NCI-H524 (cell line): ENCODE measurements around the gene IL21R.
A peak's percentile ranks its signal among the peaks of the same experiment; 100 is the strongest.

Experiments
- DNase-seq, 2 experiments: peaks; one replicate each; lab custom pipeline; 2025; lab: John Stamatoyannopoulos, UW

IL21R gene

DNA sequence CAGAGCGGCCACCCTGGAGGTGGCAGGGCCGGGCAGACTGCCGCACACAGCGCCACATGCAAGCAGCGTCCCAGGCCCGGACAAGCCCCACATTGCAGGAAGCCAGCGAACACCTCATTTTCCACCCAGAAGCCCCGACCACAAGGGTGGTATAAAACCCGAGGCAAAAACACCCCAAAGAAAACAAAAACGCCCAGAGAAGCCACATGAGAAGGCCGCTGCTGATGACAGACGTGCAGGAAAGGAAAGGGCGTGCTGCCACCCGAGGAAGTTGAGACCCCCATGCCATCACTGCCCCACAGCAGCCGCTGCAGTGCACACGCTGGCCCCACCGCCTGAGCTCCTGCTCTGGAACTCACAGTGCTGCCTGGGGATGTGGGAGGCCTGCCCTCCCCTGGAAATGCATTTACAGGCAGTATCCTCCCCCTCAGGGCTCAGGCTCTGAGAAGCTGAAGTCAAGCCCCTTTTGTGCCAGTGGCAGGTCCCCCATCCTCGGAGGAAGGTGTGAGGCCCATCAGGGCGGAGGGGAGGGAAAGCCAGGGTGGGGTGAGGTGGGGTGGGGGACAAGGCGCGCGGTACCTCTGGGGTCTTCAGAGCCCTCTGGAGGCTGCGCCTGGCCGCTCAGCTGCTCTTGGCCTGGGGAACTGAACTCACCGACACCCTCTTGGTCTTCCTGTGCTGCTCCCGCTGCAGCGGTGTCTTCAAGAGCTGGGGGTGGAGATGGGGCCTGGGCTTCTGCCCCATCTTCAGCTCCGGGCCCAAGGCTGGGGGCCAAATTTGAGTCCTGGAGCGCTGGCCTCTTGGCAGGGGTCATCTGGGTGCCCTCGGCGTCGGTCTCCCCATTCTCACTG is 62.0 kb downstream of the IL21R start:
- no peak for DNase-seq

DNA sequence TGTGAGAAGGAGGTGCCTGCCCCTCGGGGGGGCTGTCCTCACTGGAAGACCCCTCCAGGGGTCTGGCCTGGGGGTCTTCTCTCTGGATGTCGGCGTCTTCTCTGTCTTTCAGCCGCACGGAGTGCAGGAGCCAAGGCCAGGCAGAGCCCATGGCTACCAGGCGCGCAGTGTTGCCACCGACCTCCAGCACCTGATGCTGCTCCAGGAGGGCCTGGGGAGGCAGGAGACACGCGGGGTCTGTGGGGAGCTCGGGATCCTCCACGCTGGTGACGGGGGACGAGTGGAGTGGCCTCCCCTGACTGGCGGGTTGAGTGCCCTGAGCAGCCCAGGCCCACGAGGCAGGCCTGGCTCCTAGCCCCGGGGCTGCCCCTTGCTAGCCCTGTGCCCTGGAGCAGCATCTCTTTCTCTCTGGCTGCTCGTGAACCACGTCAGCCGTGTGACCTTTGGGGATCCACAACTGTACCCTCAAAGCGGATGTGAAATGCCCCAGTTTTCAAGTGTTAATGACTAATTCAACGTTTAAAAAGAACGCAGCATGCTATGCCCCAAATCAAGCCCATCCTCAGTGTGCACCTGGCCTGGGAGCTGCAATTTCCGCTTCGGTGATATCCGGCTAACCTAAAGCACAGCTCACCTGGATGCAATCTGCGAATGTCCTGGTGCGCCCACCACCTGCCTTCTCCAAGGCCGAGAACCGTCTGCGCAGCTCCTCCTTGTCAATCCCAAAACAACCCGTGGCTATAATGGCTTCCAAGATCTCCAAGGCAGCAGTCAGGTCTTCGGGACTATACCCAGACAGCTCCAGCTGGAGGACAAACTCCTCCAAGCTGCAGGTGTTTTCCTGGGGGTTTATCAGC is 62.9 kb downstream of the IL21R start:
- no peak for DNase-seq

DNA sequence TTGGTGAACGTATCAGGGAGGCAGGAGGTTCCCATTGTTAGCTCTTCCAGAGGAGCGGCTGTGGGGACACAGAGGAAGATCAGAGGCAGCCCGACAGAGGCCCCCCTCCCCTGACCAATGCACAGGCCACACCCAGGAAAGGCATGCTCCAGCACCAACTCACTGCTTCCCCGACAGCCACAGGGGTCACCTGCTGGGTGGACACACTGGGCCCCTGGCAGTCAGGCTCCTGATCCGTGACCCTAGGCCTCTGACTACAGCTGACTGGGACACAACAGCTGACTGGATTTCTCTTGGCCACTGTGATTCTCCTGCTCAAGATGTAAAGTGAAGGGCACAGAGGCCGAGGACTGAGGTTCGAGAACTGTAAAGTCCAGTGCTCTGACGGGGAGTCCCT is 63.5 kb downstream of the IL21R start:
- no peak for DNase-seq

DNA sequence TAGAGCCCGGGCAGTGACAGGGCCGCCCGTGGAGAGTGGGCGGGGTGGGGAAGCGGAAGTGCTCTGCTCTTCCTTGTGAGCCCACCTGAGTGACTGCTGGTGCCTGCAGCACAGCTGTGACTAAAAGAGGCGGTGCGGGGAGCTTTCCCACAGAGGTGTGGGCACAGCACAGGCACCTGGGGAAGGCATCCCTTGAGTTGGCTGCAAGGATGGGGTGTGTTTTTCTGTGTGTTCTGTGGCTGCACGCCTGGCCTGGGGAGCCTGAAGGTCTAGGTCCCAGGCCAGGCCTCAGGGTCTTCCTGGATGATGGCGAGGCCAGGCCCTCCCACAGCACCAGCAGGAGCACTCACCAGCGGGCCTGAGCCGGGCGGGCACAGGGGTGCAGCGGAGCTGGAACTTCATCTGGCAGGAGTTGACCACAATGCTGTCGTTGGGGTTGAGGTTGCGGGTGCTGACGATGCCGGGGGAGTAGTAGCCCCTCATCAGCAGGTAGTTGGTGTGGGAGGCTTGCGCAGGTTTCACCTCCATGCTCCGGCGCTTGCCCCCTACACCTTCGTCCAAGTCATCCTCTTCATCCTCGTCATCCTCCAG is 67.1 kb downstream of the IL21R start:
- DNase-seq, result no peak

DNA sequence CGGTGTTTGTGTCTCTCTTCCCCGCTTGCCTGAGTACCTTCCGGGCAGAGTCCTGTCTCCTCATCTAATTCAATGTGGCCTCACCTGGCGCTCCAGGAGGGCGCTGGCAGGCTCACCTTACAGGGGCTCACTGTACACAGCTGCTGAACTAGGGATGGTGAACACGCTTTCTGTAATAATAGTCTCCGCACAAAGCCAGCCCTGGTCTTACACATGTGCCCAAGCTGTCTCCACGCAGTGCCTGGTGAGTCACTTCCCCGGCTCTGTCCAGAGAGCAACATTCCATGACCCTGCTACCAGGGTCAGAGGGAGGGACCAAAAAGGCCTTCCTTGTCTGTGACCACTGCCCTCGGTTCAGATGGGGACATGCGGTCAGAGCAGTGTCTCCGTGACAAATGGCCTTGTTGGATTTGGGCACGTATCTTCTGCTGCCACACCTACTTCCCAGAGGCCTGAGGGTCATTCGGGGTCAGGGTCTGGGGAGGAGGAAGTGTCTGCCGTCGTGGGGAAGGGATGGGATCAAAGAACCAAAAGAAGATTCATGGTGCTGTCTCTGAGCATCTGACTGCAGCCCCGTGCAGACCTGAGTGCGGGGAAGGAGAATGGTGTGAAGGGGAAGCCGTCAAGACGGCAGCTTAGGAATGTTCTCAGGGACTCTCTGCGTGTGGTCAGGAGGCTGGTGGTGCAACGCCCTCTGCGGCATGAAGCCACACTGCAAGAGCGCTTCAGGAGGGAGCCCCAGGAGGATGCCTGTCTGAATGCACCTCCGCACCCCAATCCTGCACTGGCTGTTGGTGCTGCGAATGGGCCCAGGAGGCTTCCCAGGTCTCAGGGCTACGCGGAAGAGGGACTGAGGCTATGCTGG is 68.8 kb downstream of the IL21R start:
- no peak for DNase-seq

DNA sequence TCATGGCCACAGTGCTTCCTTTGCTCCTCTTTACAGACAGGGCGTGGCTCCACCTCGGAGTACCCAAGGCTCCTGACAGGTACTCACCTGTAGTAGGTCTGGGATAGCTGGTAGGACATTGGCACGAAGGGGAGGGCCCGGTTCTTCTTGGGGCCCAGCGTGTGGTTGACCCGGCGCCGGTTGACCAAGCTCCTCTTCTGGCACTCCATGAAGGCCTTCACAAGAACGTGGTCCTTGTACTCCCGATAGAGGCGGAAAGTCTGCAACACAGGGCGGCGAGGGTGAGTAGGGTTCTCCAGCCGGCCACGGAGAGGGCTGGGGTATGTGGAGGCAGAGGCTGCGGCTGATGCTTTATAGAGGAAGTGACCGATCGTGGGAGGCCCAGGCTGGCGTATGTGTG is 69.7 kb downstream of the IL21R start:
- DNase-seq, result no peak

DNA sequence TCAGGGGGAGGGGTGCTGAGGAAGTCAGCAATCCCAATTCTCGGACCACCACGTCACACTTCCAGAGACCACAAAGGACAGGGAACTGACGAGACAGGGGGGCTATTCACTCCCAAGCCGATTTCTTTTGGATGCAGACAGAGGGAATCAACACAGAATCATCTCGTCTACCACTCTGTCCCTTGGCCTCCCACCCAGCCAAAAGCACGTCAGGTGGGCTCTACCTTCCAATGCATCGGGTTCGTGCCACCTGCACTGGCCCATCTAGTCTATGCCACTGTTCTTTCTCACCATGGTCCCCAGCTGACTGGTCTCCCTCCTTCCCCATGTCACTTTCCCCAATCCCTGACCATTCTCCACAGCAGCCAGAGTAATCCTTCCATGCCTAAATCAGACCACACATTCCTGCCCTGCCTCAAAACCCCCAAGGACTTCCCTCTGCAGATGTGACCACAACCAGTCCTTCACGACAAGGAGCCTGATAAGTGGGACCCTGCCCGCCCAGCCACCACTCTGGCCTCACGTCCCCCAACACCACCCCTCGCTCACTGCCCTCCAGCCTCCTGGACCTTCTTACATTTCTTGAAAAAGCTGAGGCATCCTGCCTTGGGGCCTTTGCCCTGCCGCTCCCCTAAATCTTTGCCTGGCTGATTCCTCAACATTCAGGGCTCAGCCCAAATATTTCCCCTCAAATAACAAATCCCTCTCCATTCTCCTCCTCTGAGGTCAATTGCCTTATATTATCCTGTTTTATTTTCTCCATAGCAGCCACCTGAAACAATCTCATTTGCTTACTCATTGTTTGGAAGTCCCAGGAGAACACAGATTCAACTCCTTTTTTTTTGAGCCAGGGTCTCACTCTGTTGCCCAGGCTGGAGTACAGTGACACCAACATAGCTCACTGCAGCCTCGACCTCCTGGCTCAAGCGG is 70.4 kb downstream of the IL21R start:
- no peak for DNase-seq

DNA sequence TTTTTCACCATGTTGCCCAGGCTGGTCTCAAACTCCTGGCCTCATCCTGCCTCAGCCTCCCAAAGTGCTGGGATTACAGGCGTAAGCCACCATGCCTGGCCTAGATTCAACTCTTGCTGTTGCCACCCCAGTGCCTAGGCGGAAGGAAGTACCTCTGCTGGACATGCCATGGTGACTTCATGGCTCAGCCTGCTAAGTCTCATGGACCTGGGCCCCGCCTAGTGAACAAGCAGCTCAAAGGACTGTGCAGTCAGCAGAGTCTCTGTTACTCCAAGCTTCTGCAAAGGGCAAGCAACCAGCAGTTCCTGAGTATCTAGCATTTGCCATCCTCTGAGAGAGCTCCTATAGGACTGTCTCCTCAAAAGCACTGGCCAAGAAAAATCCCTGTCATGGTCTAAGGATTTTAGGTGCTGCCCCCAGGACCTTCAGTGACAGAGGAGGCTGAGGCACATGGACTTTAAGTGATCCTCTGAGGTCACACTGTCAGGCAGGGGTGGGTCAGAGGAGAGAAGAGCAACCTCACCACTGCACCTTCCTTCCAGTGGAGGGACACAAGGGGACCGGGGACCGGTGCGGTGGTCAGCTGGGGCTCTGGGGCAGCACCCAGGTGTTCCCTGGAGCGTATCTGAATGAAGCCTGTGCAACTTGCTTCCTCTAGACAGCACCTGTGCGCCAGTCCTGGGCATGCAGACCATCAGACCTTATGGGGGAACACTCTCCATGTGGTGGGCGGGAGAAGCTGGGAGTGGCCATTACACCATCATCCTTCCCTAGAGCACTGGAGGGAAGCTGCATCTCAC is 71.3 kb downstream of the IL21R start:
- DNase-seq, result no peak

DNA sequence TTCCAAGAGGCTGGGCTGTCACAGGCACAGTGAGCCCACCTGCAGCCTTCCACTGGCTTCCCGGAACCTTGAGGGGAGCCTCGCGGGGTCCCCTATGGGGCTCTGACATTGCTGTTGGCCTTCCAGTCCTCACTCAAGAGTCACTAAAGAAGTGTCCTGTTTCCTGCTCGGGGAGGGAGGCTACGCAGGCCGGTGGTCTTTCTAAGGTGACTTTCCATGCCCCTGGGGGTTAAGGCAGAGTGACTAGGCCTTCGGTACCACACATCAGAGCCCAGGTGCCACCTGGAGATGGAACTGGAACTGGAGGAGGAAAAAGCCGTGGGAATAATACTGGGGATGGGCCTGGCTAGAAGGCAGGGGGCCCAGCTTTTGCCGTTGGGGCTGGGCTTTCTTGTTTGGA is 72.1 kb downstream of the IL21R start:
- no peak for DNase-seq

DNA sequence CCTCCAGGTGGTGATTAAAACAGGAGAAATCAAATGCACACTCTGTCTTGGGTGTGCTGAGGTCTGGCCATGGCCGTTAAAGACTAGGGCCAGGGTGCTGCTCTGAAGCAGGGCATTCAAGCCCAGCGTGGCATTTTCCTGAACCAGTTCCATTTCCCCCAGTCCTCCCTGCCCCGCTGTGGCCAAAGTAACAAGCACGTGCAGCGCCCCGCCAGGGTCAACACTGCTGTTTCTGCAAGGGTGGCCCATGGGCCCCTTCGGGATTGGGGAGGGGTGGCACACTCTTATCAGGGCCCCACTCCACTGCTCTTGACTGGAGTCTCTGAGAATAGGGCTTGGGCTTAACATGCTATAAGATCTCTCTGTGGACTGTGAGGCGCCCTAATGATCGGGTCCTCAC is 72.9 kb downstream of the IL21R start:
- no peak for DNase-seq

DNA sequence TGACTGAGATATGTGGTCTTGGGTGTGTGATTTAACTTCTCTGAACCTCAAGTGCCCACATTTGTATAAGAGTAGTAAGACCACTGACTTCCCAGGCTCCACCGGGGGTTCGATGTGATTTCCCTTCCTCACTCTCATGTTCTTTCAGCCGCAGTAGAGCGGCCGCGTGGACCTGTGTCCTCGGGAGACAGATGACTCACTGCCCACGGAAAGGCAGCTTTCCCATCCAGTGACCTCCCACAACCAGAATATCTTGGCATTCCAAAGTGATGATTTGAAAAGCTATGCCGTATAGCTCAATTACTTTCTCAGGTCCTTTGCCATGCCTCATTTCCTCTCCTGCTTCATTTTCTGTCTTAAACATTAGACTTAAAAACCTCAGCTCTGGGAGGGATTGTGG is 73.6 kb downstream of the IL21R start:
- no peak for DNase-seq

DNA sequence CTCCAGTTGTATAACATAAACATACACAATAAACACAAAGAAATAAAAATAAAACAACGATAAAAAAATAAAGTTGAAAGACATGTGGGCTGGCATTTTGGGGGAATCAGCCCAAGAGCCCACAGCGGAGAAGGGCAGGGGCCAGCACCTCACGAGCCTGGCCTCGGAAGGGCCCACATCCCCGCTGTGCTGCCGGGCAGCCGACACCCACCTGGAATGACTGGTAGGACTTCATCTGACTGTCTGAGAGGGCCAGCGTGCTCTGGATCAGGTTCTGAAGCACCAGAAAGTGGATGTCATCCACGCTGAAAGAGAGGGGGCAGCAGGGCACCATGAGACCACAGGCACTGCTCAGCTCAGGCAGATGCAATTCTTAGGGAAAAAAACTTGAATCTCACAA is 74.3 kb downstream of the IL21R start:
- DNase-seq, result peak in 1 of 2 experiments; percentile 27

DNA sequence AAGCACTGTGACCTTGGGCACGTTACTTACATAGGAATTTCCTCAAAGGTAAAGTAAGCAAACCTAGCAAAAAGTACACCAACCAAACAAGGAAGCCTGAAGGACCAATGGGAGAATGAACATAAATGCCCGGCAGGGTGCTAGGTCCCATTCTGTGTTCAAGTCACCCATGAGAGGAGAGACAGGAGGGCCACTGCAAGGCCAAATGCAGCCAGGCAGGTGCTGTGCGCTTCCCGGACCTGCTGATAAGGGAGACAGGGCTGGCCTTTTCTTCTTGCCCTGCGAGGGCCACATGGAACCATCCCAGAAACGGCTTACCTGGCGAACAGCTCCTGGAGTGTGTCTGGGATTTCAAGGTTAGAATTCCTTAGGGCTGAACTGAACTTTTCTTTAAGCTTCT is 78.8 kb downstream of the IL21R start:
- no peak for DNase-seq

DNA sequence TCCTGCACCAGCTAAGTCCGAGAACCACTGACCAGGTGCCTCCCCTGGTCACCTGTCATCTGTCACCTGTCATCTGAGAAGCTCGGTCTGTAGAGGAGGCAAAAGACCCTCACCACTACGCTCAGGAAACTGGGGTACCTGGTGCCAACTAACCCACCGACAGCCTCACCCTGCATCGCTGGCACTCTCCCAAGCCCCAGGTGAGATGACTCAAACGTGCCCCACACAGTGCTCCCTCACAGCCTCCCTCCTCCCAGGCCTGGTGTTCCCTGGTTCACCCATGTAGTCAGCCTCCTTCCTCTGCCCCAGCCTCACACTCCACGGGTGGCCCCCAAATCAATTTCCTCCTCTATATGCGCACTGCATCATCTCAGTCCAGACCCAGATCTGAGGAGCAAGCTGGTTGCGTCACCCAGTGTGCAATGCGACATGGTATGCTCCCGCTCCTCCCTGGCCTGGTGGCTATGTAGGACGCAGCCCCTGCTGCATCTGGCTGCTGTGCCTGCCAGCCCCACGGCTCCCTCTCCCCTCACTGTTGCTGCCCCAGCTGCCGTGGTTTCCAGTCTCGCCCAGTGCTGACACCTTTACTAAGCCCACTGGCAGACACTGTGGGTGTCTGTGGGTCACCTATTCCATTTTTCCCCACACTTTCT is 79.4 kb downstream of the IL21R start:
- no peak for DNase-seq

DNA sequence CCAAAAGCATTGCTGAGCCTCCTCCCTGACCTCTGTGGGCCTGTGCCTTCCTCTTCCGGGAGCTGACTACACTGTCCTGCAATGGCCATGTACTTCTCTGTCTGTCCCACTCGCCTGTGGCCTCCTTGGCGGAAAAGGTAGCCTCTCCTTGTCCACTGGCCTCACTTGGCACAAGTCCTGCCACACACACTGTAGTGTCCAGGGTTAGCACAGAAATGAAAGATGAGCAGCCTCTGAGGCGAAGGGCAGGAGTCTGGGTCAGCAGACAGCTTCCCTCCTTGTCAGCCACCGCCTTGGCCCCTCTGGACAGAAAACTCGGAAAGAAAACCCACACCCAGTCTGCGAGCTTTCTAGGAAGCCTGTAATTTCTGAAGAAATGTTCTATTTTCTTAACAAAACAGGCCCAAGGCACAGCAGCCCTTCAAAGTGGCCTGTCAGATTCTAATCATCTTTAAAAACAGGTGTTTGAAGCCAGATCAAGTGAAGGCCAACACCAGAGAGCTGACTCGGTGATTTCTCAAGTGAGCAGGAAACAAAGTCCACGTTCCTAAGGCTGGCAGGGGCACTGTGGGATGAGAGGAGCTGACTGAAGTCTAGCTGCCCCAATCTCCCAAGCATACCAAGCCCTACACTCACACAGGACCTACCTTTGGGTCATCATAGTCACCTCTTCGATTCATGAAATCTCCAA is 80.6 kb downstream of the IL21R start:
- DNase-seq, result no peak

DNA sequence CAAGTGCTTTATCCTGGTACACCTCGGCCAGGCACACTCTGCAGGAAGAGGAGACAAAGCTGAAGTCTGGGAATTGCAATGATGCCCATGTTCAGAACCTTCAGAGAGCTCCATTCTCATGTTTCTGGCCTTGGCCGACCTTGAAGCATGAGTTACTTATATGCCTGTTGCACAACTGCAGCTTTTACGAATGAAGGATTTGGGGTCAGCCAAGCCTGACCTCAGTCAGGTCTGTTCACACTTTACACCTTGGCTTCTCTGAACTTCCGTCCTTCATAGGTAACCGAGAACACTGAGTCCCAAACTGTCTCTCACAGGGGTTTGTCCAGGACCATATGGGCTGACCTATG is 81.1 kb downstream of the IL21R start:
- DNase-seq, result no peak

DNA sequence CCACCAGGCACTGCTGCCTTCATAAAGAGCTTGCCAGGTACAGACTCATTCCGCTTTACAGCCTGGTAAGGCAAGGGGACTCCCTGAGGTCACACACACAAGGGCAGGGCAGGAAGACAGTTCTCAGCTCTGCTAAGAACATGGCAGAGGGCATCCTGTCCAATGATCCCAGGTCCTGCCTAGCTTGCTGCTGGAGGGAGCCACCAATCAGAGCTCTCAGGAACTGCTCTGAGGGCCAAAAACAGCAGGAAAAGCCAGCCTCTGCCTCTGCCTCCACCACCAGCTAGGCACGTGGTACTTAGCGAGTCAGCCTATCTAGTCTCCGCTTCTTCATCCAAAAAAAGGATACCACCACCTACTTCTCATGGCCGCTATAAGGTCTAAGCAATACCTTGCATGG is 81.7 kb downstream of the IL21R start:
- DNase-seq, result no peak

DNA sequence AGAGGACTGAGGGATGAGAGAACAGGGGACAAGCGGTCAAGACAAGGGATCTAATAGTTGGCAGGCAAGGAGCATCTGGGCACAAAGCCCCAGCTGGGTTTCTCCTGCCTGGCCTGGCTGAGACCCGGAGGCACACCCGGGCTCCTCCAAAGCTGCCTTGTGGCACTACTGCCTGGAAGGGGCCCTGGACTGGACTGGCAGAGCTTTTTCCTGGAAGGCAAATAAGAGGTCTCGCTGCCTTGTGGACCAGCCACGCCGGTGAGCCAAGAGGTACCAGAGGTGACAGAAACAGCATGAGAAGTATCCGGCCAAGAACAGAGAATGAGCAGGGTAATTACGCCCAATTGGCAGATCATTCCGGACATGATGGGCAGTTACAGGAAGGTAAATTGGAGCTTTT is 83.2 kb downstream of the IL21R start:
- DNase-seq, result no peak

DNA sequence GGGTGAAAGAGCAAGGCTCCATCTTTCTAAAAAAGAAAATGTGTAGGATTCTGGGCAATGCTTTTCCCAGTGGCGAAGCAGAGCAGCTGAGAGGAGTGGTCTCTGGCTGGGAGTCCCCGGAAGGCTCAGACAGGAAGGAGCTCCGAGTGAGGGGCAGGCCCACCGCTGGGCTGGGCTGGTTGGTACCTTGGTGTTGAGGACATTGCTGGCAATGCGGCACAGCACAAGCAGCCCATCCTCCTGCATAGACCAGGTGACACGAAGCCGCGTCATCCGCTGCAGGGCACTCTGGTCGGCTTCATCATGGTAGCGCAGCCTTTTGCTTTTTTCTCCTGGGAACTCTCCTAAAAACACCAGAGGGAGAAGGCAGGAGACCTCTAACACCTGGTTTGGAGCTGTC is 83.8 kb downstream of the IL21R start:
- DNase-seq, result no peak
